Measurements from ENCODE around the gene ABTB2.

- TF ChIP-seq EZH2phosphoT487 (IDR thresholded peaks at IDR 0.05; ENCODE audit: borderline replicate concordance, low read depth, low read length) (no peak), CTCF (conservative IDR thresholded peaks at IDR 0.05; ENCODE audit: low read length) (no peak)
Measured at GRCh38 chr11:34185926-34186841, 171.6 kb downstream of the ABTB2 start.
